Posterior cingulate gyrus (tissue), 11 donors: Measurements from ENCODE around the gene HPS1.
A peak's percentile ranks its signal among the peaks of the same experiment; 100 is the strongest.
"Not testable (repeated sequence)": the region's sequence is repeated elsewhere in the genome, so short reads cannot be mapped to it uniquely, and the experiment has no call there.

Source experiments
- DNase-seq, 10 donors: peaks; one replicate each; pipeline versions ENCODE4 v3.0.0 to v3.0.0-alpha.2; 2020 to 2021; ENCODE audit warnings: mixed read lengths in 3 of 10
- intact Hi-C: fragments of 100-400 bp; cut with DNase I; formaldehyde crosslinking; loops from one replicate; pipeline ENCODE4 v1.15.1; 2023

HPS1 gene

GRCh38 chr10:98397089-98397600 lies 49.6 kb downstream of the HPS1 start:
- intact Hi-C loops, result no loop called here
- peak in 2 of 10 donors; percentile 43 to 74 for DNase-seq

GRCh38 chr10:98396096-98397063 lies 50.4 kb downstream of the HPS1 start:
- DNase-seq, result peak in 2 of 10 donors; percentile 21 to 40
- intact Hi-C loops, result no loop called here

- intact Hi-C loops, result loop anchor here (5.0 kb wide), 2 partner anchors 153 to 478 kb away; no protein-coding TSS in a partner anchor
- DNase-seq, result peak in 2 of 10 donors; percentile 48 to 58
Observed at GRCh38 chr10:98394851-98395440, 51.8 kb downstream of the HPS1 start.

- peak in 4 of 10 donors; percentile 35 to 88 (median 51) for DNase-seq
- intact Hi-C loops, result loop anchor here (5.0 kb wide), 2 partner anchors 149 to 474 kb away; no protein-coding TSS in a partner anchor
Observed at GRCh38 chr10:98391578-98391991, 55.1 kb downstream of the HPS1 start.

GRCh38 chr10:98391065-98391464 lies 55.7 kb downstream of the HPS1 start:
- intact Hi-C loops, result loop anchor here (5.0 kb wide), 2 partner anchors 149 to 474 kb away; no protein-coding TSS in a partner anchor
- peak in 2 of 10 donors; percentile 21 to 41 for DNase-seq

GRCh38 chr10:98390406-98390805 lies 56.3 kb downstream of the HPS1 start:
- intact Hi-C loops, result loop anchor here (5.0 kb wide), 2 partner anchors 148 to 473 kb away; no protein-coding TSS in a partner anchor
- DNase-seq, result peak in 1 of 10 donors; percentile 56

GRCh38 chr10:98389398-98389797 lies 57.3 kb downstream of the HPS1 start:
- peak in 2 of 10 donors; percentile 7 to 17 for DNase-seq
- intact Hi-C loops, result no loop called here

- DNase-seq, result peak in 2 of 10 donors; percentile 35 to 58
Observed at GRCh38 chr10:98388101-98388655, 58.6 kb downstream of the HPS1 start.

GRCh38 chr10:98384531-98385133 lies 62.1 kb downstream of the HPS1 start:
- intact Hi-C loops, result no loop called here
- peak in 2 of 10 donors; percentile 40 to 51 for DNase-seq

More at GRCh38 chr10:98388101-98388655, 58.6 kb downstream of the HPS1 start:
- intact Hi-C loops, result no loop called here

GRCh38 chr10:98383869-98384268 lies 62.9 kb downstream of the HPS1 start:
- DNase-seq, result peak in 4 of 10 donors; percentile 1 to 81 (median 38)
- intact Hi-C loops, result no loop called here

GRCh38 chr10:98383134-98383667 lies 63.5 kb downstream of the HPS1 start:
- intact Hi-C loops, result not testable (repeated sequence)
- peak in 2 of 10 donors; percentile 6 to 8 for DNase-seq

- intact Hi-C loops, result no loop called here
- peak in 3 of 10 donors; percentile 33 to 58 (median 44) for DNase-seq
Observed at GRCh38 chr10:98382691-98383101, 64.0 kb downstream of the HPS1 start.

GRCh38 chr10:98380493-98381339 lies 66.0 kb downstream of the HPS1 start:
- intact Hi-C loops, result no loop called here
- peak in 3 of 10 donors; percentile 30 to 42 (median 37) for DNase-seq

GRCh38 chr10:98378722-98379121 lies 68.0 kb downstream of the HPS1 start:
- intact Hi-C loops, result no loop called here
- DNase-seq, result peak in 2 of 10 donors; percentile 4 to 10

GRCh38 chr10:98377536-98377935 lies 69.2 kb downstream of the HPS1 start:
- DNase-seq, result peak in 2 of 10 donors; percentile 13 to 20
- intact Hi-C loops, result no loop called here

- peak in 2 of 10 donors; percentile 8 to 24 for DNase-seq
- intact Hi-C loops, result no loop called here
Observed at GRCh38 chr10:98377001-98377400, 69.7 kb downstream of the HPS1 start.

- intact Hi-C loops, result no loop called here
- DNase-seq, result peak in 2 of 10 donors; percentile 8 to 20
Observed at GRCh38 chr10:98376485-98376884, 70.2 kb downstream of the HPS1 start.

- intact Hi-C loops, result no loop called here
- peak in 4 of 10 donors; percentile 34 to 78 (median 61) for DNase-seq
Observed at GRCh38 chr10:98374217-98374985, 72.3 kb downstream of the HPS1 start.
